ENCODE measurements around the gene RNF151.
"Not testable (repeated sequence)": the region's sequence is repeated elsewhere in the genome, so short reads cannot be mapped to it uniquely, and the experiment has no call there.

The RNF151 gene

GRCh38 chr16:1960665-1961630, 5.7 kb upstream of the RNF151 start:
- DNase-seq, result no peak

GRCh38 chr16:1961651-1962067, 5.0 kb upstream of the RNF151 start:
- DNase-seq, result no peak

- not testable (repeated sequence) for DNase-seq
These were observed 4.2 kb upstream of the RNF151 start for GRCh38 chr16:1962161-1963153.

GRCh38 chr16:1963806-1964505, 2.7 kb upstream of the RNF151 start:
- DNase-seq, result no peak

- DNase-seq, result peak; percentile 85
These were observed 1.9 kb upstream of the RNF151 start, which contains the start of gene RPS2 for GRCh38 chr16:1964506-1965395. Gene RPS2 (minus strand): TSS chr16:1964826. CDS start chr16:1964625, 201 bp downstream.

- DNase-seq, result no peak
These were observed 1.2 kb upstream of the RNF151 start for GRCh38 chr16:1965396-1966001.

GRCh38 chr16:1968146-1968953, 1.7 kb downstream of the RNF151 start:
- no peak for DNase-seq

- peak; percentile 69 for DNase-seq
These were observed 5.3 kb downstream of the RNF151 start, which contains the start of gene TBL3 for GRCh38 chr16:1971796-1972489. Gene TBL3 (plus strand): TSS chr16:1972053. CDS start chr16:1972165, 112 bp downstream.

- no peak for DNase-seq
These were observed 5.8 kb downstream of the RNF151 start for GRCh38 chr16:1972490-1972877.

- DNase-seq, result no peak
These were observed 7.0 kb downstream of the RNF151 start for GRCh38 chr16:1973461-1974156.

GRCh38 chr16:1974157-1975070, 7.8 kb downstream of the RNF151 start:
- no peak for DNase-seq

- DNase-seq, result no peak
These were observed 9.0 kb downstream of the RNF151 start for GRCh38 chr16:1975432-1976215.

- DNase-seq, result no peak
These were observed 9.5 kb downstream of the RNF151 start for GRCh38 chr16:1976216-1976520.

GRCh38 chr16:1976951-1977874, 10.6 kb downstream of the RNF151 start:
- no peak for DNase-seq

- no peak for DNase-seq
These were observed 11.2 kb downstream of the RNF151 start for GRCh38 chr16:1977875-1978268.
